Kidney (tissue), 14 donors: Measurements from ENCODE around the gene DSCAML1. TPM values are rescaled to one million over a fixed set of nuclear protein-coding genes. Genes with fewer than 3 reads are reported as not detected.

Experiments used
- DNase-seq, 5 donors: peaks; one replicate each; pipeline ENCODE4 v3.0.0-alpha.2; 2013 to 2020
- FAIRE-seq: peaks from 2 replicates; lab custom pipeline; 2012; peaks lifted over from hg19 to GRCh38; lab: Jason Lieb, UNC
- H3K27ac ChIP-seq, 2 donors: one replicate each; pipeline ENCODE4 v1.7.0; 2013; ENCODE audit warnings: low read depth in 2 of 2, low read length in 2 of 2, inconsistent platforms in 1 of 2
- H3K27me3 ChIP-seq: one replicate; pipeline ENCODE4 v1.7.1; 2013; ENCODE audit warnings: low read length, inconsistent platforms; ENCODE audit not compliant: control insufficient read depth, insufficient read depth
- H3K36me3 ChIP-seq, 3 donors: one replicate each; pipeline versions ENCODE4 v1.7.0 to v1.7.1; 2013; ENCODE audit warnings: low read length in 3 of 3, control low read depth in 1 of 3, inconsistent platforms in 1 of 3; ENCODE audit not compliant: insufficient read depth in 3 of 3, control insufficient read depth in 2 of 3
- H3K4me1 ChIP-seq, 3 donors: one replicate each; pipeline versions ENCODE4 v1.7.0 to v1.7.1; 2013; ENCODE audit warnings: low read length in 3 of 3, inconsistent platforms in 1 of 3, low read depth in 1 of 3; ENCODE audit not compliant: control insufficient read depth in 2 of 3, insufficient read depth in 2 of 3
- H3K4me3 ChIP-seq, 3 donors: one replicate each; pipeline versions ENCODE4 v1.7.0 to v1.8.1; 2013; ENCODE audit warnings: low read length in 3 of 3, control low read depth in 1 of 3, inconsistent platforms in 1 of 3
- H3K9ac ChIP-seq, 3 donors: one replicate each; pipeline versions ENCODE4 v1.7.0 to v1.7.1; 2013; ENCODE audit warnings: low read length in 3 of 3, control low read depth in 1 of 3, inconsistent platforms in 1 of 3
- H3K9me3 ChIP-seq, 3 donors: one replicate each; pipeline versions ENCODE4 v1.7.0 to v1.7.1; 2013; ENCODE audit warnings: low read length in 3 of 3, control low read depth in 1 of 3, inconsistent platforms in 1 of 3; ENCODE audit not compliant: control insufficient read depth in 2 of 3, insufficient read depth in 1 of 3
- intact Hi-C: fragments of 100-400 bp; cut with DNase I; formaldehyde crosslinking; loops from one replicate; pipeline ENCODE4 v1.11.1; 2022
- polyA plus RNA-seq: library from polyadenylated mRNA; stranded (reverse); fragments of 350-450 nt; fragmentation: Illumina TruSeq; extraction: RNeasy Lipid Tissue Mini Kit (QIAGEN cat#74804); gene quantifications from one replicate; pipeline ENCODE4 v1.2.3, GENCODE V29; 2014; ENCODE audit warnings: low read depth, low replicate concordance; ENCODE audit not compliant: insufficient read depth
- total RNA-seq: library from RNA; stranded (reverse); fragmentation: NEBNext Ultra II Directional; extraction: Animal tissue kit (Norgen Biotek cat#: 25700); gene quantifications from one replicate; pipeline ENCODE4 v1.2.1, GENCODE V29; 2021
- TF ChIP-seq, protein P1 (sequence below): IDR thresholded peaks from 3 replicates; pipeline ENCODE4 v1.5.1; 2012; ENCODE audit warnings: mild to moderate bottlenecking, moderate library complexity, borderline replicate concordance; ENCODE audit not compliant: insufficient read depth; ENCODE audit errors: extremely low read depth
- donor health status: control.
- donor health status: control.
- donor health status: control.
- donor health status: control.
- donor health status: control.
- donor health status: DM: yes; HTN: yes; CAD: no.
- donor health status: Normal renal cell carcinoma (clear cell type).

Gene DSCAML1
- total and polyA plus RNA-seq, 2 donors from 2014 or later = 0.95 to 17.3 TPM

DNA sequence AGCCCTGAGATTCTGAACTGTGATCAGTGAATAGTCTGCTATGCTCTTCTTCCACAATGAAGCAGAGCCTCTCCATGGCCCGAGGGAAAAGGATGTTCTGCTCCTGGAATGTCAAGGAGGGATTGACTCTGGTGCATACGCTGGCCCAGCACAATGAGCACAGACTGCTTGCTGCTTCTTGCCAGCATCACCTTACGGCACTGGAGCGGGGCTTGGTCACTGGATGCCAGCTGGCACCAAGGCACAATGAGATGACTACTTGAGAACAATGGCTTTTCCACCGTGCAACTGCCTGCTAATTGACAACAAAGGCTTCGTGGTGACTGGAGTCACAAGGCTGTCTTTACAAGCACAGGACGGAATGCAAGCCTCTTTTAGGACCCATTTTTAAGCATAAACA, 139.2 kb downstream of the DSCAML1 start:
- TF ChIP-seq, protein P1, sequence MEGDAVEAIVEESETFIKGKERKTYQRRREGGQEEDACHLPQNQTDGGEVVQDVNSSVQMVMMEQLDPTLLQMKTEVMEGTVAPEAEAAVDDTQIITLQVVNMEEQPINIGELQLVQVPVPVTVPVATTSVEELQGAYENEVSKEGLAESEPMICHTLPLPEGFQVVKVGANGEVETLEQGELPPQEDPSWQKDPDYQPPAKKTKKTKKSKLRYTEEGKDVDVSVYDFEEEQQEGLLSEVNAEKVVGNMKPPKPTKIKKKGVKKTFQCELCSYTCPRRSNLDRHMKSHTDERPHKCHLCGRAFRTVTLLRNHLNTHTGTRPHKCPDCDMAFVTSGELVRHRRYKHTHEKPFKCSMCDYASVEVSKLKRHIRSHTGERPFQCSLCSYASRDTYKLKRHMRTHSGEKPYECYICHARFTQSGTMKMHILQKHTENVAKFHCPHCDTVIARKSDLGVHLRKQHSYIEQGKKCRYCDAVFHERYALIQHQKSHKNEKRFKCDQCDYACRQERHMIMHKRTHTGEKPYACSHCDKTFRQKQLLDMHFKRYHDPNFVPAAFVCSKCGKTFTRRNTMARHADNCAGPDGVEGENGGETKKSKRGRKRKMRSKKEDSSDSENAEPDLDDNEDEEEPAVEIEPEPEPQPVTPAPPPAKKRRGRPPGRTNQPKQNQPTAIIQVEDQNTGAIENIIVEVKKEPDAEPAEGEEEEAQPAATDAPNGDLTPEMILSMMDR = no peak
- Histone ChIP-seq H3K4me1 (no peaks in the 10 kb centered on the region), H3K27ac (no peak overlapping the region), H3K9me3 (no peaks in the 10 kb centered on the region), H3K4me3 (no peak overlapping the region), H3K36me3 (no peaks in the 10 kb centered on the region), H3K9ac (no peak overlapping the region), H3K27me3 (no peaks in the 10 kb centered on the region)
- intact Hi-C loops = no loop called here
- DNase-seq = peak in 1 of 5 donors; percentile 35
- no peak for FAIRE-seq

DNA sequence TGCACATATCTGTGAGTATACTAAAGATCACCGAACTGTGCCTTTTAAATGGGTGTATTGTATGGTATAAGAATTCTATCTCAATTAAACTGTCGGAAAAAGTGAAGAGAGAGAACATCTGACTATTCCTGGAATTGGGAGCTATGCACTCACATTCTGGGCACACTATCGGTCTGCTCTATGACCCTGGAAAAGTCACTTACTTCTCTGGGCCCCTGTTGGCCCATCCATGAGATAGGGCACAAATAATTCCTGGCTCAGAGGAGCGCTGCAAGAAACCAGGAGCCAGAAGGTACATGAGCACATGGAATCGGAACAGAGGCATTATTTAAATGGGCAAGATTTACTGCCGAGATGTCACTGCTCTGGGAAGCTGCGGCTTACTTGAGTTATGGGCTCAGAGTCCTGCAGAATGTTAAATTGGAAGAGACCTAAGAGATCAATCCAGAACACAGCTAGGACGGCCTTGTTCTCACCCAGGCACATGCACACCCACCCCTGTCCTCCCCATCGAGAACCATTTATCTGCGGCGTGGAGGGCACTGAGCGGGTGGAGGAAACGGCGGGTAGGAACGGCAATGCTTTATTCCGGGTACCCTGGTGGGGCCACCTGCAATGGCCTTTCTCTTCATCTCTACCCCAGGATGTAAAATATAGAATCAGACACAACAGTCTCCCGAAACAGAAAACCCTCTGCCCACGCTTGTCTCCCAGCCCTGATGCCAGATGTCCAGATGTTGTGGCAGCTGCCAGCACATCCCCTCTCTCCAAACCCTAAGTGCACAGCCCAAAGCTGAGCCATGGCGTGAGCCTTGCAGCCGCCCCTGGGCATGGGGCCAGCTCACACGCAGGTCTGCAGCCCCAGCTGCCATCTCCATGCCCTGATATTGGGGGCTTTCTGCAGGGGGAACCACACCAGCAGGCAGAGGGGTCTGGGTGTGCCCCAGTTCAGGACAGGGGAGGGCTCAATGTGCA, 142.4 kb downstream of the DSCAML1 start:
- TF ChIP-seq, protein P1 = no peak
- Histone ChIP-seq H3K36me3 (no peaks in the 10 kb centered on the region), H3K9me3 (no peaks in the 10 kb centered on the region), H3K27me3 (no peaks in the 10 kb centered on the region), H3K4me1 (no peaks in the 10 kb centered on the region), H3K9ac (no peak overlapping the region), H3K4me3 (no peak overlapping the region), H3K27ac (no peak overlapping the region)
- no peak for FAIRE-seq
- peak in 1 of 5 donors; percentile 40 for DNase-seq
- intact Hi-C loops = no loop called here

DNA sequence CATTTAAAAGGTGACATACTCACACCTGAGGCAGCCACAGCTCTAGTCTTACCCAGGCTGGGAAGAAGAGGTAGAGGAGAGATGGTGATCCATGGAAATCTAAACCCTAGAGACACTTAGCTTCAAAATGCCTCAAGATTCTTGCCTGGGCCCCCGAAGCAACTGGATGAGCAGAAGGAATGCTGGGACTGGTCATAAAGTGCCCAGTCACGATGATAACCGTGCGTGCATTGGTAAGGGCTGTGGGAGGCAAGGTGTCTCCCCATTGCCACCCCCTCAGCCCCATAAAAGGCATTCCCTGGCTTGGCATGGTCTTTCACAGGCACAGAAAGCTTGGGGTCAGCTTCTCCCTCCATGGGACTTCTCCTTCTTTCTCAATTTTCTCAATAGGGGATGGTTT, 144.5 kb downstream of the DSCAML1 start:
- no peak overlapping the region for H3K27ac ChIP-seq
- FAIRE-seq = no peak
- no peak for DNase-seq
- H3K4me3 ChIP-seq = no peak overlapping the region
- H3K27me3 ChIP-seq = no peaks in the 10 kb centered on the region
- TF ChIP-seq, protein P1 = no peak
- intact Hi-C loops = no loop called here
- no peaks in the 10 kb centered on the region for H3K9me3 ChIP-seq
- no peaks in the 10 kb centered on the region for H3K36me3 ChIP-seq
- H3K9ac ChIP-seq = no peak overlapping the region
- no peaks in the 10 kb centered on the region for H3K4me1 ChIP-seq
